CD14-positive monocyte (primary cell): ENCODE data around the gene WSB1. TPM values are rescaled to one million over a fixed set of nuclear protein-coding genes. Genes with fewer than 3 reads are reported as not detected.

Experiments
- DNase-seq, 3 donors: peaks; one replicate each; pipeline ENCODE4 v3.0.0-alpha.2; 2011 to 2022
- H2AFZ ChIP-seq: 2 replicates; pipeline ENCODE4 v1.6.0; 2012; ENCODE audit warnings: mild to moderate bottlenecking, low read depth, low read length, inconsistent platforms; ENCODE audit not compliant: insufficient read depth, poor library complexity, severe bottlenecking
- H3K27ac ChIP-seq, 2 donors: 1 replicate in 1 of 2; 2 replicates in 1 of 2; pipeline ENCODE4 v1.5.1; 2012 to 2013; ENCODE audit warnings: low read length in 2 of 2, control low read depth in 1 of 2, inconsistent platforms in 1 of 2, low read depth in 1 of 2, mild to moderate bottlenecking in 1 of 2
- H3K27me3 ChIP-seq, 2 donors: one replicate each; pipeline versions ENCODE4 v1.6.0 to v1.6.1; 2011 to 2013; ENCODE audit warnings: low read length in 2 of 2; ENCODE audit not compliant: control insufficient read depth in 2 of 2, insufficient read depth in 2 of 2
- H3K36me3 ChIP-seq, 2 donors: replicated peaks in 1 of 2; 1 replicate in 1 of 2; 2 replicates in 1 of 2; pipeline versions ENCODE4 v1.5.1 to v1.6.1; 2012 to 2013; ENCODE audit warnings: low read length in 2 of 2, control low read depth in 1 of 2, inconsistent platforms in 1 of 2, mild to moderate bottlenecking in 1 of 2; ENCODE audit not compliant: insufficient read depth in 2 of 2, control insufficient read depth in 1 of 2
- H3K4me1 ChIP-seq, 2 donors: 1 replicate in 1 of 2; 2 replicates in 1 of 2; pipeline versions ENCODE4 v1.5.1 to v1.6.1; 2012 to 2013; ENCODE audit warnings: low read length in 2 of 2, control low read depth in 1 of 2, inconsistent platforms in 1 of 2, mild to moderate bottlenecking in 1 of 2, moderate library complexity in 1 of 2; ENCODE audit not compliant: insufficient read depth in 2 of 2, control insufficient read depth in 1 of 2
- H3K4me2 ChIP-seq: replicated peaks from 2 replicates; pipeline ENCODE3; 2012; ENCODE audit warnings: low read length, moderate library complexity, mild to moderate bottlenecking; ENCODE audit not compliant: poor library complexity, severe bottlenecking; ENCODE audit errors: extremely low read depth
- H3K4me3 ChIP-seq, 3 experiments: fragments of 200-600 bp in 1 of 3; sonication (generic) in 1 of 3; replicated peaks in 1 of 3; 1 replicate in 2 of 3; 2 replicates in 1 of 3; pipeline ENCODE4 v1.5.1; 2011 to 2013; ENCODE audit warnings: low read length in 3 of 3, mild to moderate bottlenecking in 3 of 3, control low read depth in 2 of 3, low read depth in 2 of 3, inconsistent platforms in 1 of 3, moderate library complexity in 1 of 3
- H3K79me2 ChIP-seq: 2 replicates; pipeline ENCODE4 v1.6.0; 2012; ENCODE audit warnings: mild to moderate bottlenecking, control low read depth, inconsistent platforms, low read length, moderate library complexity; ENCODE audit not compliant: insufficient read depth
- H3K9ac ChIP-seq: 2 replicates; pipeline ENCODE4 v1.6.0; 2017; ENCODE audit warnings: low read length, mild to moderate bottlenecking; ENCODE audit not compliant: insufficient read depth, poor library complexity, severe bottlenecking
- H3K9me3 ChIP-seq, 2 donors: replicated peaks in 1 of 2; 1 replicate in 1 of 2; 2 replicates in 1 of 2; pipeline versions ENCODE4 v1.5.1 to v1.6.1; 2012 to 2013; ENCODE audit warnings: low read length in 2 of 2, control low read depth in 1 of 2; ENCODE audit not compliant: control insufficient read depth in 1 of 2, insufficient read depth in 1 of 2
- H4K20me1 ChIP-seq: 2 replicates; pipeline ENCODE4 v1.6.0; 2012; ENCODE audit warnings: mild to moderate bottlenecking, low read length, control low read depth, moderate library complexity; ENCODE audit not compliant: insufficient read depth
- H3K27ac Mint-ChIP-seq, 7 donors: one replicate each; pipeline ENCODE4 v1.8.0; 2020; ENCODE audit warnings: mild to moderate bottlenecking in 7 of 7, mixed read lengths in 7 of 7, moderate library complexity in 6 of 7, inconsistent platforms in 2 of 7
- H3K27me3 Mint-ChIP-seq, 3 donors: one replicate each; pipeline ENCODE4 v1.8.0; 2021 to 2022; ENCODE audit warnings: low read depth in 3 of 3, mild to moderate bottlenecking in 3 of 3, mixed read lengths in 3 of 3, moderate library complexity in 3 of 3, inconsistent platforms in 1 of 3
- H3K36me3 Mint-ChIP-seq, 2 donors: one replicate each; pipeline ENCODE4 v1.8.0; 2020; ENCODE audit warnings: mixed read lengths in 2 of 2, inconsistent platforms in 1 of 2, mild to moderate bottlenecking in 1 of 2
- H3K4me1 Mint-ChIP-seq: one replicate; pipeline ENCODE4 v1.8.0; 2020; ENCODE audit warnings: mild to moderate bottlenecking, mixed read lengths
- H3K4me3 Mint-ChIP-seq, 2 donors: one replicate each; pipeline ENCODE4 v1.8.0; 2020; ENCODE audit warnings: mild to moderate bottlenecking in 2 of 2, mixed read lengths in 2 of 2, moderate library complexity in 1 of 2
- H3K9me3 Mint-ChIP-seq, 7 donors: one replicate each; pipeline ENCODE4 v1.8.0; 2020 to 2022; ENCODE audit warnings: mixed read lengths in 7 of 7, mild to moderate bottlenecking in 6 of 7, moderate library complexity in 6 of 7, inconsistent platforms in 2 of 7
- WGBS: methylation state at CpG from one replicate; pipeline ENCODE4 v1.1.5; 2013; ENCODE audit warnings: missing lambda C conversion rate; ENCODE audit not compliant: insufficient coverage; 5-methylcytosine and 5-hydroxymethylcytosine counted together
- intact Hi-C, 2 donors: fragments of 100-400 bp; cut with micrococcal nuclease; formaldehyde crosslinking; loops; one replicate each; pipeline versions ENCODE4 v1.15.0 to v1.15.1; 2023
- polyA plus RNA-seq, 3 donors: library from polyadenylated mRNA; depleted of rRNA in 1 of 3; unstranded in 2 of 3; stranded (reverse) in 1 of 3; fragments of 300-500 nt in 2 of 3; fragments of >200 nt in 1 of 3; fragmentation: Illumina TruSeq in 2 of 3; gene quantifications; 1 replicate in 2 of 3; 2 replicates in 1 of 3; pipeline ENCODE4 v1.2.3, GENCODE V29; 2012 to 2021
- TF ChIP-seq, protein P1 (sequence below): fragments of 200-600 bp; IDR thresholded peaks from one replicate; pipeline ENCODE4 v1.8.0; 2022; ENCODE audit warnings: antibody characterized with exemption, mild to moderate bottlenecking

Gene WSB1
- polyA plus RNA-seq, 3 donors, result 220 to 368 (median 296) TPM

GRCh38 chr17:27299384-27300049, 5.6 kb downstream of the WSB1 start:
- TF ChIP-seq, protein P1, sequence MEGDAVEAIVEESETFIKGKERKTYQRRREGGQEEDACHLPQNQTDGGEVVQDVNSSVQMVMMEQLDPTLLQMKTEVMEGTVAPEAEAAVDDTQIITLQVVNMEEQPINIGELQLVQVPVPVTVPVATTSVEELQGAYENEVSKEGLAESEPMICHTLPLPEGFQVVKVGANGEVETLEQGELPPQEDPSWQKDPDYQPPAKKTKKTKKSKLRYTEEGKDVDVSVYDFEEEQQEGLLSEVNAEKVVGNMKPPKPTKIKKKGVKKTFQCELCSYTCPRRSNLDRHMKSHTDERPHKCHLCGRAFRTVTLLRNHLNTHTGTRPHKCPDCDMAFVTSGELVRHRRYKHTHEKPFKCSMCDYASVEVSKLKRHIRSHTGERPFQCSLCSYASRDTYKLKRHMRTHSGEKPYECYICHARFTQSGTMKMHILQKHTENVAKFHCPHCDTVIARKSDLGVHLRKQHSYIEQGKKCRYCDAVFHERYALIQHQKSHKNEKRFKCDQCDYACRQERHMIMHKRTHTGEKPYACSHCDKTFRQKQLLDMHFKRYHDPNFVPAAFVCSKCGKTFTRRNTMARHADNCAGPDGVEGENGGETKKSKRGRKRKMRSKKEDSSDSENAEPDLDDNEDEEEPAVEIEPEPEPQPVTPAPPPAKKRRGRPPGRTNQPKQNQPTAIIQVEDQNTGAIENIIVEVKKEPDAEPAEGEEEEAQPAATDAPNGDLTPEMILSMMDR, result no peak
- Mint-ChIP-seq H3K36me3 (peaks cover 33 to 57% of the 10 kb centered on the region in 2 donors), H3K9me3 (peaks cover 0 to 3% (median 0%) of the 10 kb centered on the region in 7 donors), H3K27me3 (peaks cover 0 to under 1% (median 0%) of the 10 kb centered on the region in 3 donors), H3K27ac (peak overlapping the region; percentile 4 to 85 (median 39)), H3K4me1 (peaks cover 69% of the 10 kb centered on the region), H3K4me3 (peak overlapping the region in 1 of 2 donors; percentile 50)
- no peak for DNase-seq
- peak overlapping the region; percentile 13 for H3K4me2 ChIP-seq
- no peak overlapping the region for H3K9ac ChIP-seq
- peaks cover 16 to 45% of the 10 kb centered on the region in 2 donors for H3K36me3 ChIP-seq
- no CpG with 5 or more reads among the region's 5 CpGs for WGBS
- no peaks in the 10 kb centered on the region for H3K27me3 ChIP-seq
- peaks cover 96% of the 10 kb centered on the region for H4K20me1 ChIP-seq
- peak overlapping the region in 1 of 3 experiments; percentile 1 for H3K4me3 ChIP-seq
- H3K9me3 ChIP-seq, result no peaks in the 10 kb centered on the region
- H2AFZ ChIP-seq, result no peak overlapping the region
- peak overlapping the region in 1 of 2 donors; percentile 64 for H3K27ac ChIP-seq
- intact Hi-C loops, result no loop called here
- H3K79me2 ChIP-seq, result peaks cover 100% of the 10 kb centered on the region
- H3K4me1 ChIP-seq, result peaks cover 43 to 81% of the 10 kb centered on the region in 2 donors

GRCh38 chr17:27303734-27304133, 9.8 kb downstream of the WSB1 start:
- H3K27ac Mint-ChIP-seq, result peak overlapping the region in 1 of 7 donors; percentile 56

More at GRCh38 chr17:27303734-27304133, 9.8 kb downstream of the WSB1 start:
- Mint-ChIP-seq H3K9me3 (no peaks in the 10 kb centered on the region), H3K4me3 (no peak overlapping the region), H3K36me3 (peaks cover 60 to 78% of the 10 kb centered on the region in 2 donors), H3K27me3 (no peaks in the 10 kb centered on the region), H3K4me1 (peaks cover 42% of the 10 kb centered on the region)
- H3K4me2 ChIP-seq, result no peak overlapping the region
- H3K4me3 ChIP-seq, result no peak overlapping the region
- intact Hi-C loops, result no loop called here
- no peaks in the 10 kb centered on the region for H3K27me3 ChIP-seq
- H4K20me1 ChIP-seq, result peaks cover 100% of the 10 kb centered on the region
- H3K9ac ChIP-seq, result no peak overlapping the region
- TF ChIP-seq, protein P1, result no peak
- WGBS, result no CpG with 5 or more reads among the region's 2 CpGs
- peaks cover 100% of the 10 kb centered on the region for H3K79me2 ChIP-seq
- no peaks in the 10 kb centered on the region for H3K9me3 ChIP-seq
- H3K27ac ChIP-seq, result peak overlapping the region in 1 of 2 donors; percentile 39
- H3K36me3 ChIP-seq, result peaks cover 57 to 87% of the 10 kb centered on the region in 2 donors
- no peak for DNase-seq
- H2AFZ ChIP-seq, result no peak overlapping the region
- peaks cover 12 to 46% of the 10 kb centered on the region in 2 donors for H3K4me1 ChIP-seq
